Fibroblast of the aortic adventitia (primary cell): ENCODE measurements around the gene ARHGAP1. TPM values are rescaled to one million over a fixed set of nuclear protein-coding genes. Genes with fewer than 3 reads are reported as not detected.
A peak's percentile ranks its signal among the peaks of the same experiment; 100 is the strongest.

Experiments
- DNase-seq: peaks from one replicate; pipeline ENCODE4 v3.0.0-alpha.2; 2010; ENCODE audit warnings: low read depth
- H3K4me3 ChIP-seq: 2 replicates; pipeline ENCODE4 v1.5.1; 2011; ENCODE audit warnings: low read depth, mild to moderate bottlenecking, control low read depth, low read length, moderate library complexity
- total RNA-seq: library from RNA; depleted of rRNA; stranded (reverse); fragments of >200 nt; gene quantifications from 2 replicates; pipeline ENCODE4 v1.2.3, GENCODE V29; 2012; ENCODE audit warnings: low replicate concordance
- TF ChIP-seq, protein P1 (sequence below): IDR thresholded peaks from 2 replicates; pipeline ENCODE4 v1.5.1; 2011; ENCODE audit warnings: mild to moderate bottlenecking, low read length, control low read depth, inconsistent platforms; ENCODE audit not compliant: insufficient read depth

Gene ARHGAP1
- total RNA-seq, 1 donor, result 65.2 TPM

DNA sequence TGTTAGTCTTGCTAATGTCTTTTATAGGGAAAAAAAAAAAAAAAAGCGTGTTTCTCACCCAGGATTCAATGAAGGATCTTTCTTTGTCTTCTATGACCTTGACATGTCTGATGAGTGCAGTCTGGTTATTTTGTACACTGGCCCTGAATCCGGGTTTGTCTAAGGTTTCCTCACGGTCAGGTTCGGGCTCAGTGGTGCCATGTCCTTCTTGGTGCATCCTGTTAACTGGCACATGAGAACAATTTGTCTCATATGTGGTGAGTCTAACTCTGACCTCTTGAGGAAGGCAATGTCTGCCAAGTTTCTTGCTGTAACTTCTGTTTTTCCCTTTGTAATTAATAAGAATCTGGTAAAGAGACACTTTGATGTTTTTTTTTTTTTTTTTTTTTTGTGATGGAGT, 31.1 kb upstream of the ARHGAP1 start:
- no peak for DNase-seq
- TF ChIP-seq, protein P1, sequence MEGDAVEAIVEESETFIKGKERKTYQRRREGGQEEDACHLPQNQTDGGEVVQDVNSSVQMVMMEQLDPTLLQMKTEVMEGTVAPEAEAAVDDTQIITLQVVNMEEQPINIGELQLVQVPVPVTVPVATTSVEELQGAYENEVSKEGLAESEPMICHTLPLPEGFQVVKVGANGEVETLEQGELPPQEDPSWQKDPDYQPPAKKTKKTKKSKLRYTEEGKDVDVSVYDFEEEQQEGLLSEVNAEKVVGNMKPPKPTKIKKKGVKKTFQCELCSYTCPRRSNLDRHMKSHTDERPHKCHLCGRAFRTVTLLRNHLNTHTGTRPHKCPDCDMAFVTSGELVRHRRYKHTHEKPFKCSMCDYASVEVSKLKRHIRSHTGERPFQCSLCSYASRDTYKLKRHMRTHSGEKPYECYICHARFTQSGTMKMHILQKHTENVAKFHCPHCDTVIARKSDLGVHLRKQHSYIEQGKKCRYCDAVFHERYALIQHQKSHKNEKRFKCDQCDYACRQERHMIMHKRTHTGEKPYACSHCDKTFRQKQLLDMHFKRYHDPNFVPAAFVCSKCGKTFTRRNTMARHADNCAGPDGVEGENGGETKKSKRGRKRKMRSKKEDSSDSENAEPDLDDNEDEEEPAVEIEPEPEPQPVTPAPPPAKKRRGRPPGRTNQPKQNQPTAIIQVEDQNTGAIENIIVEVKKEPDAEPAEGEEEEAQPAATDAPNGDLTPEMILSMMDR, result no peak
- no peak overlapping the region for H3K4me3 ChIP-seq

GRCh38 chr11:46729110-46730027, 28.9 kb upstream of the ARHGAP1 start:
- TF ChIP-seq, protein P1, result no peak
- DNase-seq, result peak; percentile 10
- no peak overlapping the region for H3K4me3 ChIP-seq

- H3K4me3 ChIP-seq, result no peak overlapping the region
- TF ChIP-seq, protein P1, result no peak
- DNase-seq, result no peak
Measured at GRCh38 chr11:46728659-46729040, 28.2 kb upstream of the ARHGAP1 start.

DNA sequence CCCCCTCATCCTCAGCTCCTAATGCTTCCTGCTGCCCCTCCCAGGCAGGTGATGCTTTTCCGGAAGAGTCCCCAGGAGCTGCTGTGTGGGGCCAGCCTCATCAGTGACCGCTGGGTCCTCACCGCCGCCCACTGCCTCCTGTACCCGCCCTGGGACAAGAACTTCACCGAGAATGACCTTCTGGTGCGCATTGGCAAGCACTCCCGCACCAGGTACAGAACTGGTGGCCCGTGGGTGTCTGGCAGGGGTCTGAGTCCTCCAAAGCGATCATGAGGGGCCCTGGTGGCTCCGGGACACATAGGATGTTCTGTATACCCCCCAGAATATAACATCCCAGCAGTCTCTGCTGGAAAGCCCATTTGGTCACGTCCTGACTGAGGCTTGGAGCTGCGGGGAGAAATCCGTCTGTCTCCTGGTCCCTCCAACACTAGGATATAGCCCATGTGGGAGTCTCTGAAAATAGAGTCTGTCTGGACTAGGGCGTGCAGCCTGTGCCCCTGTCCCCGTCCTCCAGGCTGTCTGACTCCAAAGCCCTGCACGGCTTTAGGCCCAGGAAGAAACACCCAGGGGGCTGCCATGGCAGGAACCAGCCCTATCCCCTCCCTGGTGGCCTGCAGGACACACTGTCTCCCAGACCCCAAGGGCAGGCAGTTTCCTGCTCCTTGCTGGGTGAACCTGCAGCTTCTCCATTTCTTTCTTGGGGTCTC, 27.7 kb upstream of the ARHGAP1 start:
- TF ChIP-seq, protein P1, result no peak
- no peak overlapping the region for H3K4me3 ChIP-seq
- DNase-seq, result no peak

GRCh38 chr11:46726206-46726862, 25.9 kb upstream of the ARHGAP1 start:
- no peak overlapping the region for H3K4me3 ChIP-seq
- TF ChIP-seq, protein P1, result no peak
- DNase-seq, result no peak

GRCh38 chr11:46725338-46726205, 25.2 kb upstream of the ARHGAP1 start:
- no peak overlapping the region for H3K4me3 ChIP-seq
- TF ChIP-seq, protein P1, result no peak
- no peak for DNase-seq
